C4-2B (cell line): ENCODE results near the gene BSN.
"Not testable (repeated sequence)": the region's sequence is repeated elsewhere in the genome, so short reads cannot be mapped to it uniquely, and the experiment has no call there.

Experiments
- ZFX ChIP-seq: fragments of 450-650 bp; IDR thresholded peaks from 2 replicates; pipeline ENCODE4 v1.6.1; 2017
- TF ChIP-seq, protein P1 (sequence below): fragments of 450-650 bp; conservative IDR thresholded peaks from 2 replicates; pipeline ENCODE4 v1.5.1; 2017; ENCODE audit warnings: mild to moderate bottlenecking

DNA sequence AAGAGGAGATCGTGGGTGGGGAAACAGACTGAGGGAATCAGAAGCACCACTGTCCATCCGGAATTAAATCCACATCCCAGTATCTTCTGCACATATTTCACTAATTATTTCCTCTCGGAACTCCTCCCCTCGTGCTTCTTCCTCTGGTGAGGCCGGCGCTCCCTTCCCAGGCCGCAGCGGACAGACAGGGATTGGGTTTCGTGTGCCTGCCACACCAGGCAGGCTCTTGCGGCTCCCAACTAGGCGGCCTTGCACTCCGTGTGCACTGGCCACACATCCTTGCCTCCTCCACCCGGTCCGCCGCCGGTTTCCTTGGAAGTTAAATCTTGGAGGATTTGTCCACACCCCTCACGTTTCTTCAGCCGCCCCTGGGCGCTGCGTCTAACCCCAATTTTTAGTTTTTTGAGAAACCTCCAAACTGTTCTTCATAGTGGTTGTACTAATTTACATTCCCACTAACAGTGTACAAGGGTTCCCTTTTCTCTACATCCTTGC lies 31.0 kb downstream of the BSN start:
- TF ChIP-seq, protein P1, sequence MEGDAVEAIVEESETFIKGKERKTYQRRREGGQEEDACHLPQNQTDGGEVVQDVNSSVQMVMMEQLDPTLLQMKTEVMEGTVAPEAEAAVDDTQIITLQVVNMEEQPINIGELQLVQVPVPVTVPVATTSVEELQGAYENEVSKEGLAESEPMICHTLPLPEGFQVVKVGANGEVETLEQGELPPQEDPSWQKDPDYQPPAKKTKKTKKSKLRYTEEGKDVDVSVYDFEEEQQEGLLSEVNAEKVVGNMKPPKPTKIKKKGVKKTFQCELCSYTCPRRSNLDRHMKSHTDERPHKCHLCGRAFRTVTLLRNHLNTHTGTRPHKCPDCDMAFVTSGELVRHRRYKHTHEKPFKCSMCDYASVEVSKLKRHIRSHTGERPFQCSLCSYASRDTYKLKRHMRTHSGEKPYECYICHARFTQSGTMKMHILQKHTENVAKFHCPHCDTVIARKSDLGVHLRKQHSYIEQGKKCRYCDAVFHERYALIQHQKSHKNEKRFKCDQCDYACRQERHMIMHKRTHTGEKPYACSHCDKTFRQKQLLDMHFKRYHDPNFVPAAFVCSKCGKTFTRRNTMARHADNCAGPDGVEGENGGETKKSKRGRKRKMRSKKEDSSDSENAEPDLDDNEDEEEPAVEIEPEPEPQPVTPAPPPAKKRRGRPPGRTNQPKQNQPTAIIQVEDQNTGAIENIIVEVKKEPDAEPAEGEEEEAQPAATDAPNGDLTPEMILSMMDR, result not testable (repeated sequence)
- not testable (repeated sequence) for TF ChIP-seq ZFX
